Neural cell (in vitro differentiated cells): ENCODE measurements around the gene ARHGAP40. TPM values are rescaled to one million over a fixed set of nuclear protein-coding genes. Genes with fewer than 3 reads are reported as not detected.

Experiments used
- H2AFZ ChIP-seq: fragments of 200-600, 300-800 bp; sonication (generic), shearing (Covaris generic); 2 replicates; pipeline ENCODE4 v1.6.0; 2014; ENCODE audit warnings: low read depth, mild to moderate bottlenecking, antibody characterized with exemption, low read length, moderate library complexity
- H3F3A ChIP-seq: fragments of 200-600 bp; shearing (Covaris generic); 2 replicates; pipeline ENCODE4 v1.6.1; 2016; ENCODE audit warnings: mild to moderate bottlenecking, moderate library complexity, mixed read lengths, antibody characterized with exemption, low read length; ENCODE audit not compliant: insufficient read depth, poor library complexity, severe bottlenecking
- H3K27ac ChIP-seq: fragments of 200-600, 300-800 bp; sonication (generic), shearing (Covaris generic); 2 replicates; pipeline ENCODE4 v1.5.1; 2014; ENCODE audit warnings: mild to moderate bottlenecking, low read length, moderate library complexity
- H3K27me3 ChIP-seq: fragments of 300-800, 200-600 bp; sonication (generic), shearing (Covaris generic); 2 replicates; pipeline ENCODE4 v1.6.0; 2014; ENCODE audit warnings: mild to moderate bottlenecking, low read depth, low read length, moderate library complexity; ENCODE audit not compliant: insufficient read depth
- H3K36me3 ChIP-seq: fragments of 300-800, 200-600 bp; sonication (generic), shearing (Covaris generic); 2 replicates; pipeline ENCODE4 v1.5.1; 2014; ENCODE audit warnings: mild to moderate bottlenecking, antibody characterized with exemption, low read length, moderate library complexity; ENCODE audit not compliant: insufficient read depth
- H3K4me2 ChIP-seq: fragments of 300-800, 200-600 bp; sonication (generic), shearing (Covaris generic); 2 replicates; pipeline ENCODE4 v1.6.0; 2014; ENCODE audit warnings: mild to moderate bottlenecking, low read length
- H3K4me3 ChIP-seq: fragments of 300-800, 200-600 bp; sonication (generic), shearing (Covaris generic); 2 replicates; pipeline ENCODE4 v1.5.1; 2014; ENCODE audit warnings: mild to moderate bottlenecking, low read length, moderate library complexity
- H3K79me2 ChIP-seq: fragments of 200-600 bp; shearing (Covaris generic); replicated peaks from 2 replicates; pipeline ENCODE4 v1.6.0; 2014; ENCODE audit warnings: mild to moderate bottlenecking, low read length, moderate library complexity; ENCODE audit not compliant: insufficient read depth
- H3K9ac ChIP-seq: fragments of 300-800, 200-600 bp; sonication (generic), shearing (Covaris generic); 2 replicates; pipeline ENCODE4 v1.6.1; 2016; ENCODE audit warnings: mild to moderate bottlenecking, low read length, mixed read lengths
- H3K9me2 ChIP-seq: fragments of 200-600 bp; shearing (Covaris generic); 2 replicates; pipeline ENCODE4 v1.6.1; 2016; ENCODE audit warnings: mild to moderate bottlenecking, low read length, mixed read lengths; ENCODE audit not compliant: insufficient read depth
- H3K9me3 ChIP-seq: fragments of 200-600, 300-800 bp; sonication (generic), shearing (Covaris generic); 2 replicates; pipeline ENCODE4 v1.6.1; 2016; ENCODE audit warnings: mild to moderate bottlenecking, mixed run types, low read length, moderate library complexity, mixed read lengths
- H4K20me1 ChIP-seq: fragments of 200-600 bp; shearing (Covaris generic); 2 replicates; pipeline ENCODE4 v1.6.1; 2016; ENCODE audit warnings: mild to moderate bottlenecking, mixed run types; ENCODE audit not compliant: insufficient read depth
- EP300 ChIP-seq: fragments of 450-650 bp; conservative IDR thresholded peaks from 2 replicates; pipeline ENCODE4 v1.6.1; 2014; ENCODE audit warnings: antibody characterized with exemption, mild to moderate bottlenecking, moderate library complexity; ENCODE audit not compliant: poor library complexity, severe bottlenecking
- EZH2 ChIP-seq: fragments of 200-600, 300-800 bp; shearing (Covaris generic), sonication (generic); IDR thresholded peaks from 2 replicates; pipeline ENCODE4 v1.6.1; 2014; ENCODE audit warnings: antibody characterized with exemption, low read length, borderline replicate concordance, mild to moderate bottlenecking; ENCODE audit not compliant: insufficient read depth, poor library complexity, severe bottlenecking
- MXI1 ChIP-seq: fragments of 450-650 bp; conservative IDR thresholded peaks from 2 replicates; pipeline ENCODE4 v1.6.1; 2014; ENCODE audit warnings: antibody characterized with exemption, mild to moderate bottlenecking; ENCODE audit not compliant: poor library complexity, severe bottlenecking
- POLR2AphosphoS5 ChIP-seq: IDR thresholded peaks from 2 replicates; pipeline ENCODE4 v1.6.1; 2012
- RAD21 ChIP-seq: fragments of 450-650 bp; conservative IDR thresholded peaks from 2 replicates; pipeline ENCODE4 v1.6.1; 2014; ENCODE audit warnings: antibody characterized with exemption, mild to moderate bottlenecking, moderate library complexity
- REST ChIP-seq: IDR thresholded peaks from 2 replicates; pipeline ENCODE4 v1.6.1; 2012; ENCODE audit warnings: borderline replicate concordance
- SMC3 ChIP-seq: fragments of 450-650 bp; conservative IDR thresholded peaks from 2 replicates; pipeline ENCODE4 v1.6.1; 2014; ENCODE audit warnings: antibody characterized with exemption, mild to moderate bottlenecking, moderate library complexity; ENCODE audit not compliant: poor library complexity
- TAF1 ChIP-seq: IDR thresholded peaks from 2 replicates; pipeline ENCODE4 v1.6.1; 2012; ENCODE audit warnings: low read depth
- polyA plus RNA-seq: library from polyadenylated mRNA; depleted of rRNA; stranded (reverse); fragments of >200 nt; gene quantifications from 2 replicates; pipeline ENCODE4 v1.2.3, GENCODE V29; 2014
- TF ChIP-seq, protein P1 (sequence below): fragments of 450-650 bp; IDR thresholded peaks from 2 replicates; pipeline ENCODE4 v1.5.1; 2014; ENCODE audit warnings: antibody characterized with exemption, mild to moderate bottlenecking, moderate library complexity; ENCODE audit not compliant: poor library complexity, severe bottlenecking

ARHGAP40 gene
- polyA plus RNA-seq, 1 donor from 2014 or later, result 0.61 TPM

- Histone ChIP-seq H3K4me2 (no peak overlapping the region), H2AFZ (no peak overlapping the region), H3F3A (no peaks in the 10 kb centered on the region), H4K20me1 (no peaks in the 10 kb centered on the region), H3K9me3 (no peaks in the 10 kb centered on the region), H3K36me3 (no peaks in the 10 kb centered on the region), H3K9ac (no peak overlapping the region), H3K27me3 (peaks cover 22% of the 10 kb centered on the region), H3K79me2 (no peaks in the 10 kb centered on the region), H3K27ac (no peak overlapping the region), H3K9me2 (no peaks in the 10 kb centered on the region), H3K4me3 (no peak overlapping the region)
- TF ChIP-seq TAF1 (no peak), SMC3 (no peak)
Measured at GRCh38 chr20:38644588-38645260, 43.1 kb downstream of the ARHGAP40 start.

DNA sequence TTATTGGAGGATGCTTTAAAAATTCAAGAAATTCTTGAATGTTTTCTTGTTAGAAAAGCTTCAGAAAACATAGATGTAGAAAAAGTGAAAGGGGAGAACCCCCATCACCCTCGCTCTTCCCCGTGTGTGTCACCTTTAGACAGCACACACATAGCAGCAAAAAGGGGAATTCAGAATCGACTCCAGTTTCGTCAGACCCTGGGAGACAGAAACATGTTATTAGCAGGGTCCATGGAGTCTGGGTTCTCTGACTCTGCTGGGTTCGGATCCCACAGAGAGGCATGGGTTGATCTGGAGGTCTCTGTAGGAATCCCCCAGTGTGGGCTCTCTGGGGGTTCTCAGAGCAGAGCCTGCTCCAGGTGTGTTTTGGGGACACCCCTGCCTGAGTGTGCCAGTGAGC is 43.7 kb downstream of the ARHGAP40 start:
- Histone ChIP-seq H3K9me2 (no peaks in the 10 kb centered on the region), H4K20me1 (no peaks in the 10 kb centered on the region), H3K9ac (no peak overlapping the region), H2AFZ (no peak overlapping the region), H3K27me3 (peaks cover 22% of the 10 kb centered on the region), H3K9me3 (no peaks in the 10 kb centered on the region), H3K36me3 (no peaks in the 10 kb centered on the region), H3F3A (no peaks in the 10 kb centered on the region), H3K4me2 (no peak overlapping the region), H3K79me2 (no peaks in the 10 kb centered on the region), H3K4me3 (no peak overlapping the region), H3K27ac (no peak overlapping the region)
- TF ChIP-seq POLR2AphosphoS5, result no peak
- no peak for TF ChIP-seq MXI1
- no peak for TF ChIP-seq EP300
- TF ChIP-seq REST, result no peak
- no peak for TF ChIP-seq SMC3
- TF ChIP-seq TAF1, result no peak

- peak overlapping the region; percentile 60 for H3K4me2 ChIP-seq
- no peaks in the 10 kb centered on the region for H3K9me3 ChIP-seq
- H4K20me1 ChIP-seq, result no peaks in the 10 kb centered on the region
- no peak overlapping the region for H3K27ac ChIP-seq
- no peaks in the 10 kb centered on the region for H3K9me2 ChIP-seq
- peak overlapping the region; percentile 36 for H3K9ac ChIP-seq
- no peaks in the 10 kb centered on the region for H3F3A ChIP-seq
- peak overlapping the region; percentile 59 for H3K4me3 ChIP-seq
- H3K79me2 ChIP-seq, result no peaks in the 10 kb centered on the region
- TF ChIP-seq REST (no peak), EZH2 (no peak), TAF1 (no peak), RAD21 (peak; percentile 98), SMC3 (peak; percentile 99), MXI1 (peak; percentile 56), EP300 (peak; percentile 22)
- TF ChIP-seq, protein P1, sequence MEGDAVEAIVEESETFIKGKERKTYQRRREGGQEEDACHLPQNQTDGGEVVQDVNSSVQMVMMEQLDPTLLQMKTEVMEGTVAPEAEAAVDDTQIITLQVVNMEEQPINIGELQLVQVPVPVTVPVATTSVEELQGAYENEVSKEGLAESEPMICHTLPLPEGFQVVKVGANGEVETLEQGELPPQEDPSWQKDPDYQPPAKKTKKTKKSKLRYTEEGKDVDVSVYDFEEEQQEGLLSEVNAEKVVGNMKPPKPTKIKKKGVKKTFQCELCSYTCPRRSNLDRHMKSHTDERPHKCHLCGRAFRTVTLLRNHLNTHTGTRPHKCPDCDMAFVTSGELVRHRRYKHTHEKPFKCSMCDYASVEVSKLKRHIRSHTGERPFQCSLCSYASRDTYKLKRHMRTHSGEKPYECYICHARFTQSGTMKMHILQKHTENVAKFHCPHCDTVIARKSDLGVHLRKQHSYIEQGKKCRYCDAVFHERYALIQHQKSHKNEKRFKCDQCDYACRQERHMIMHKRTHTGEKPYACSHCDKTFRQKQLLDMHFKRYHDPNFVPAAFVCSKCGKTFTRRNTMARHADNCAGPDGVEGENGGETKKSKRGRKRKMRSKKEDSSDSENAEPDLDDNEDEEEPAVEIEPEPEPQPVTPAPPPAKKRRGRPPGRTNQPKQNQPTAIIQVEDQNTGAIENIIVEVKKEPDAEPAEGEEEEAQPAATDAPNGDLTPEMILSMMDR, result peak; percentile 98
- no peaks in the 10 kb centered on the region for H3K36me3 ChIP-seq
- H2AFZ ChIP-seq, result no peak overlapping the region
- peaks cover 22% of the 10 kb centered on the region for H3K27me3 ChIP-seq
Measured at GRCh38 chr20:38645980-38646858, 44.6 kb downstream of the ARHGAP40 start.
